Measurements from ENCODE around the gene CHMP6. TPM values are rescaled to one million over a fixed set of nuclear protein-coding genes. Genes with fewer than 3 reads are reported as not detected.

CHMP6 gene
- total RNA-seq, 1 experiment from 2014 or later, result 15.0 TPM

DNA sequence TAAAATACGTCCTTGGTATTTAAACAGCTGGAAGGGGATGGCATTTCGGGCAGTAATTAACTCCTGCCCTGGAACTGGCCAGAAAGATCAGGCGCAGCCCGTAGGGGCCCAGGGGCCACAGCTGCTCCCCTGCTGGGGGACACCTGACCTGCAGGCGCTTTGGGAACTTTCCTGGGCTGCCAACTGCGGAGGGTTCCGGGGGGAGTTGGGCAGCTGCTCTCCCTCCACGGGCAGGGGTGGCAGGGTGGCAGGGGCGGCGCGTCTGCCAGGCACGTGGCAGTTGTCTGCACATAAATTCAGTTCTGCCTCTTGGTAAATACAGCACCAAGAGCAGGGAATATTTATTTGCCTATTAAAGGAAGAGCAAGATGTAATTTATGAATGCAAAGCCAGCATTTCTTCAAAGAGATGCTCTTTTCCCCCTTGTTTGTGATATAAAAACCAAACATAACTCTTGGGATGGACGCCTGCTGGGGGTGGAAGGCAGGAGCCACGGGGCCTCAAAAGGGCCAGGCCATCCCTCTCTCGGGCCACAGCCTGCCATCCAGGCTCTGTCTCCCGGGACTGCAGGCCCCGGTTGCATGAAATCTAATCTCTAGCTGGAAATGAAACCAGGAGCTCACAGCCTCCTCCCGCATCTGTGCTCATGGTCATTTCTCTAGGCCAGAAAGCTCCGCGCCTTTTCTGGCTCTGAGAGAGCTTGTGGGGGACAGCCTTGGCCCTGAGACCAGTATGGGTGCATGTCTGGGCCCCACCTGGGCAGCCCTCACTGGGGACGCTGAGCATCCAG, 29.9 kb upstream of the CHMP6 start:
- Mint-ChIP-seq H3K36me3 (no peaks in the 10 kb centered on the region; the same call in 1 of the 2 replicates), H3K9me3 (no peaks in the 10 kb centered on the region), H3K4me3 (no peak overlapping the region), H3K27ac (no peak overlapping the region), H3K4me1 (no peaks in the 10 kb centered on the region), H3K27me3 (ENCODE audit: low read depth) (no peaks in the 10 kb centered on the region)
- DNase-seq (ENCODE audit: low spot score) (no peak), ATAC-seq (no peak)
- ChIA-PET CTCF (no interaction called here), POLR2A (no interaction called here)
- TF ChIP-seq FOXJ3 (CRISPR knock-in tag; IDR thresholded peaks at IDR 0.05; ENCODE audit: borderline replicate concordance) (no peak), EMX1 (CRISPR knock-in tag; IDR thresholded peaks at IDR 0.05) (no peak)
- TF ChIP-seq, protein P1, sequence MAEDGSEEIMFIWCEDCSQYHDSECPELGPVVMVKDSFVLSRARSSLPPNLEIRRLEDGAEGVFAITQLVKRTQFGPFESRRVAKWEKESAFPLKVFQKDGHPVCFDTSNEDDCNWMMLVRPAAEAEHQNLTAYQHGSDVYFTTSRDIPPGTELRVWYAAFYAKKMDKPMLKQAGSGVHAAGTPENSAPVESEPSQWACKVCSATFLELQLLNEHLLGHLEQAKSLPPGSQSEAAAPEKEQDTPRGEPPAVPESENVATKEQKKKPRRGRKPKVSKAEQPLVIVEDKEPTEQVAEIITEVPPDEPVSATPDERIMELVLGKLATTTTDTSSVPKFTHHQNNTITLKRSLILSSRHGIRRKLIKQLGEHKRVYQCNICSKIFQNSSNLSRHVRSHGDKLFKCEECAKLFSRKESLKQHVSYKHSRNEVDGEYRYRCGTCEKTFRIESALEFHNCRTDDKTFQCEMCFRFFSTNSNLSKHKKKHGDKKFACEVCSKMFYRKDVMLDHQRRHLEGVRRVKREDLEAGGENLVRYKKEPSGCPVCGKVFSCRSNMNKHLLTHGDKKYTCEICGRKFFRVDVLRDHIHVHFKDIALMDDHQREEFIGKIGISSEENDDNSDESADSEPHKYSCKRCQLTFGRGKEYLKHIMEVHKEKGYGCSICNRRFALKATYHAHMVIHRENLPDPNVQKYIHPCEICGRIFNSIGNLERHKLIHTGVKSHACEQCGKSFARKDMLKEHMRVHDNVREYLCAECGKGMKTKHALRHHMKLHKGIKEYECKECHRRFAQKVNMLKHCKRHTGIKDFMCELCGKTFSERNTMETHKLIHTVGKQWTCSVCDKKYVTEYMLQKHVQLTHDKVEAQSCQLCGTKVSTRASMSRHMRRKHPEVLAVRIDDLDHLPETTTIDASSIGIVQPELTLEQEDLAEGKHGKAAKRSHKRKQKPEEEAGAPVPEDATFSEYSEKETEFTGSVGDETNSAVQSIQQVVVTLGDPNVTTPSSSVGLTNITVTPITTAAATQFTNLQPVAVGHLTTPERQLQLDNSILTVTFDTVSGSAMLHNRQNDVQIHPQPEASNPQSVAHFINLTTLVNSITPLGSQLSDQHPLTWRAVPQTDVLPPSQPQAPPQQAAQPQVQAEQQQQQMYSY (CRISPR knock-in tag; IDR thresholded peaks at IDR 0.05), result no peak

DNA sequence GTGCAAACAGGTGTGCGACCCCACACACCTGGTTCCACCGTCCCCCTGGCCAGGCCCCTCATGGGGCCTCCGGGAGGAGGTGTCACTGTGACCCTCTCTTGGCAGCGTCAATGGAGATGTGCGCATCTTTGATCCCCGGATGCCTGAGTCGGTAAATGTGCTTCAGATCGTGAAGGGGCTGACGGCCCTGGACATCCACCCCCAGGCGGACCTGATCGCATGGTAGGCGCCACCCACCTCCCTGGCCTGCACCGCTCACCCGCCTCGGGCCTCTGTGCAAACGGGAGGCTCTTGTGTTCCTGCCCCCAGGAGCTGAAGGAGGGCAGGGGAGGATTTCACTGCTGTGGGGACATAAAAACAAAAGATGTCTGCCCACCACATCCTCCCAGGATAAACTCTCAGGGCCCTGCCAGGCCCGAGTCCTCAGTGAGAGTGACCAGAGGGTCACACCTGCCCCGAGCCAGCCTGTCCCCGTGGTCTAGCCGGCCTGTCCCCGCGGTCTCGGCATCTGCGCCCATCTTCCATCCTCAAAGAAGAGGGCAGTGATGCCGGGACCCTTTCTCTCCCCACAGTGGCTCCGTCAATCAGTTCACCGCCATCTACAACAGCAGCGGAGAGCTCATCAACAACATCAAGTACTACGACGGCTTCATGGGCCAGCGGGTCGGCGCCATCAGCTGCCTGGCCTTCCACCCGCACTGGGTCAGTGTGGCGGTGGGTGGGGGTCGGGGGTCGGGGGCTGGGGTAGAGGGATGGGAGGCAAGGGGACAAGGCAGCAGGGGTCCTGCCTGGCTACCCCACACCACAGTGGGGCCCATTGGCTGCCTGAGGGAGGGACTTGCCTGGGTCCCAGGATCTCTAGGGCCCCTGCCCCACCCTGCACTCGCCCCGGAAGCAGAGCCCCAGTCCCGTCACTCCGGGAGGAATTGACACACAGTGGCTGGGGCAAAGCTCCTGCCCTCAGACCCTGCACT, 29.0 kb upstream of the CHMP6 start:
- H3K4me3 Mint-ChIP-seq, result no peak overlapping the region
- H3K27ac Mint-ChIP-seq, result no peak overlapping the region
- H3K4me1 Mint-ChIP-seq, result no peaks in the 10 kb centered on the region
- H3K9me3 Mint-ChIP-seq, result no peaks in the 10 kb centered on the region
- TF ChIP-seq ZNF263 (CRISPR knock-in tag; IDR thresholded peaks at IDR 0.05; ENCODE audit: low read depth), result no peak
- no peak for TF ChIP-seq NFE2L1 (CRISPR knock-in tag; IDR thresholded peaks at IDR 0.05)
- no peak for TF ChIP-seq IRF2 (CRISPR knock-in tag; IDR thresholded peaks at IDR 0.05; ENCODE audit: borderline replicate concordance, low read depth)
- TF ChIP-seq FOXK1 (CRISPR knock-in tag; IDR thresholded peaks at IDR 0.05), result no peak
- TF ChIP-seq NR1H2 (CRISPR knock-in tag; IDR thresholded peaks at IDR 0.05), result no peak
- no peak for TF ChIP-seq SP1 (CRISPR knock-in tag; conservative IDR thresholded peaks at IDR 0.05)
- DNase-seq (ENCODE audit: low spot score) (no peak), ATAC-seq (no peak)
- no peaks in the 10 kb centered on the region; the same call in 1 of the 2 replicates for H3K36me3 Mint-ChIP-seq
- no peaks in the 10 kb centered on the region for H3K27me3 Mint-ChIP-seq (ENCODE audit: low read depth)
- POLR2A ChIA-PET, result no interaction called here
- CTCF ChIA-PET, result no interaction called here

DNA sequence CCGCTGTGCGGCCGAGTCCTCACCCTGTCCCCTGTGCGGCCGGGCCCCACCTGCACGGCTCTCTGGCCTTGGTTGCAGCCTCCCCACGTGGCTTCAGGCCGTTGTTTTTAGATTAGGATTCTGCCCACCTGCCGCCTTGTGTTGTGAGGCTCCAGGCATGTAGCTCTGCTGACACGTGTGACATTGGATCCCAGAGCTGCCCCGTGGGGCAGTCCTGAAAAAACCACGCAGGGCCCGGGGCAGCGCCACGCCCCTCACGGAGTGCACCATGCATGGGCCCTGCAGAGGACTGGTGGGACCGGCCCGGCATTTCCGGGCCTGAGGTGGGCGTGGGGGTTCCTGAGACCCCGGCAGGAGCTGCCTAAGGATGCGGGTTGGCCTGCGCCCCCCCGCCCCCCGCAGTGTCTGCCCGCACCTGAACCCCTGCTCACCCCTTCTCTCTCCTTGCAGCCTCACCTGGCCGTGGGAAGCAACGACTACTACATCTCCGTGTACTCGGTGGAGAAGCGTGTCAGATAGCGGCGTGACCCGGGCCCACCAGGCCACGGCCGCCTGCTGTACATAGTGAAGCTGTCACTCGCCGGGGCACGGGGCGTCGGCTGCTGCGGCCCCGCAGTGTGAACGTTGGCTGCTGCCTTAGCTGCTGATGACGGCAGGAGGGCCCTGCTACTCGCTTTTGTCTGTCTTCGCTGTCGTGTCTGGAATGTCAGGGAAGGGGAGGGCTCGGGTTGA, 27.7 kb upstream of the CHMP6 start:
- ATAC-seq, result no peak
- Mint-ChIP-seq H3K4me1 (no peaks in the 10 kb centered on the region), H3K27ac (no peak overlapping the region), H3K9me3 (no peaks in the 10 kb centered on the region), H3K27me3 (ENCODE audit: low read depth) (no peaks in the 10 kb centered on the region), H3K4me3 (no peak overlapping the region), H3K36me3 (no peaks in the 10 kb centered on the region; the same call in 1 of the 2 replicates)
- no peak for DNase-seq (ENCODE audit: low spot score)
- ChIA-PET CTCF (no interaction called here), POLR2A (no interaction called here)
- TF ChIP-seq NFE2L1 (CRISPR knock-in tag; IDR thresholded peaks at IDR 0.05) (no peak), GTF2I (CRISPR knock-in tag; conservative IDR thresholded peaks at IDR 0.05) (no peak), SOX15 (CRISPR knock-in tag; IDR thresholded peaks at IDR 0.05) (no peak), NR2C2 (CRISPR knock-in tag; IDR thresholded peaks at IDR 0.05) (no peak), ZNF219 (CRISPR knock-in tag; IDR thresholded peaks at IDR 0.05; ENCODE audit: borderline replicate concordance) (no peak), CREM (CRISPR knock-in tag; IDR thresholded peaks at IDR 0.05) (no peak), RELA (CRISPR knock-in tag; IDR thresholded peaks at IDR 0.05; ENCODE audit: borderline replicate concordance) (no peak), ESRRA (CRISPR knock-in tag; IDR thresholded peaks at IDR 0.05; ENCODE audit: borderline replicate concordance) (no peak), JUN (CRISPR knock-in tag; IDR thresholded peaks at IDR 0.05) (no peak), JAZF1 (CRISPR knock-in tag; IDR thresholded peaks at IDR 0.05) (no peak)
- TF ChIP-seq, protein P2, sequence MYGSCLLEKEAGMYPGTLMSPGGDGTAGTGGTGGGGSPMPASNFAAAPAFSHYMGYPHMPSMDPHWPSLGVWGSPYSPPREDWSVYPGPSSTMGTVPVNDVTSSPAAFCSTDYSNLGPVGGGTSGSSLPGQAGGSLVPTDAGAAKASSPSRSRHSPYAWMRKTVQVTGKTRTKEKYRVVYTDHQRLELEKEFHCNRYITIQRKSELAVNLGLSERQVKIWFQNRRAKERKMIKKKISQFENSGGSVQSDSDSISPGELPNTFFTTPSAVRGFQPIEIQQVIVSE (CRISPR knock-in tag; IDR thresholded peaks at IDR 0.05; ENCODE audit: borderline replicate concordance), result no peak
- TF ChIP-seq, protein P3, sequence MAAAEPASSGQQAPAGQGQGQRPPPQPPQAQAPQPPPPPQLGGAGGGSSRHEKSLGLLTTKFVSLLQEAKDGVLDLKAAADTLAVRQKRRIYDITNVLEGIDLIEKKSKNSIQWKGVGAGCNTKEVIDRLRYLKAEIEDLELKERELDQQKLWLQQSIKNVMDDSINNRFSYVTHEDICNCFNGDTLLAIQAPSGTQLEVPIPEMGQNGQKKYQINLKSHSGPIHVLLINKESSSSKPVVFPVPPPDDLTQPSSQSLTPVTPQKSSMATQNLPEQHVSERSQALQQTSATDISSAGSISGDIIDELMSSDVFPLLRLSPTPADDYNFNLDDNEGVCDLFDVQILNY (CRISPR knock-in tag; IDR thresholded peaks at IDR 0.05), result no peak
- TF ChIP-seq, protein P4, sequence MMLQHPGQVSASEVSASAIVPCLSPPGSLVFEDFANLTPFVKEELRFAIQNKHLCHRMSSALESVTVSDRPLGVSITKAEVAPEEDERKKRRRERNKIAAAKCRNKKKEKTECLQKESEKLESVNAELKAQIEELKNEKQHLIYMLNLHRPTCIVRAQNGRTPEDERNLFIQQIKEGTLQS (CRISPR knock-in tag; conservative IDR thresholded peaks at IDR 0.05), result no peak
- TF ChIP-seq, protein P5, sequence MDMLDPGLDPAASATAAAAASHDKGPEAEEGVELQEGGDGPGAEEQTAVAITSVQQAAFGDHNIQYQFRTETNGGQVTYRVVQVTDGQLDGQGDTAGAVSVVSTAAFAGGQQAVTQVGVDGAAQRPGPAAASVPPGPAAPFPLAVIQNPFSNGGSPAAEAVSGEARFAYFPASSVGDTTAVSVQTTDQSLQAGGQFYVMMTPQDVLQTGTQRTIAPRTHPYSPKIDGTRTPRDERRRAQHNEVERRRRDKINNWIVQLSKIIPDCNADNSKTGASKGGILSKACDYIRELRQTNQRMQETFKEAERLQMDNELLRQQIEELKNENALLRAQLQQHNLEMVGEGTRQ (CRISPR knock-in tag; IDR thresholded peaks at IDR 0.05), result no peak
- TF ChIP-seq, protein P6, sequence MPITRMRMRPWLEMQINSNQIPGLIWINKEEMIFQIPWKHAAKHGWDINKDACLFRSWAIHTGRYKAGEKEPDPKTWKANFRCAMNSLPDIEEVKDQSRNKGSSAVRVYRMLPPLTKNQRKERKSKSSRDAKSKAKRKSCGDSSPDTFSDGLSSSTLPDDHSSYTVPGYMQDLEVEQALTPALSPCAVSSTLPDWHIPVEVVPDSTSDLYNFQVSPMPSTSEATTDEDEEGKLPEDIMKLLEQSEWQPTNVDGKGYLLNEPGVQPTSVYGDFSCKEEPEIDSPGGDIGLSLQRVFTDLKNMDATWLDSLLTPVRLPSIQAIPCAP (CRISPR knock-in tag; IDR thresholded peaks at IDR 0.05), result no peak

Data from WTC11 (cell line).